OCI-LY1 (cell line): ENCODE results near the gene TNNT1.

Source experiments
- H2AFZ ChIP-seq: fragments of 200-600 bp; sonication (generic), shearing (Covaris generic); 2 replicates; pipeline ENCODE4 v1.6.0; 2014; ENCODE audit warnings: antibody characterized with exemption, mild to moderate bottlenecking, low read length
- H3F3A ChIP-seq: fragments of 200-600 bp; sonication (generic), shearing (Covaris generic); 2 replicates; pipeline ENCODE4 v1.6.0; 2014; ENCODE audit warnings: mild to moderate bottlenecking, antibody characterized with exemption, low read length, moderate library complexity; ENCODE audit not compliant: insufficient read depth
- H3K27ac ChIP-seq: fragments of 200-600 bp; sonication (generic); 2 replicates; pipeline ENCODE4 v1.5.1; 2014; ENCODE audit warnings: low read length, mixed run types, mild to moderate bottlenecking, low read depth; ENCODE audit not compliant: poor library complexity, severe bottlenecking
- H3K27me3 ChIP-seq: fragments of 200-600 bp; sonication (generic); 2 replicates; pipeline ENCODE4 v1.6.0; 2014; ENCODE audit warnings: antibody characterized with exemption, mild to moderate bottlenecking, low read length, moderate library complexity; ENCODE audit not compliant: insufficient read depth
- H3K36me3 ChIP-seq: fragments of 200-600 bp; sonication (generic); 2 replicates; pipeline ENCODE4 v1.6.1; 2014; ENCODE audit warnings: mild to moderate bottlenecking, antibody characterized with exemption, low read length, moderate library complexity, mixed read lengths; ENCODE audit not compliant: insufficient read depth
- H3K4me1 ChIP-seq: fragments of 200-600 bp; sonication (generic); 2 replicates; pipeline ENCODE4 v1.5.1; 2014; ENCODE audit warnings: mild to moderate bottlenecking, low read length, moderate library complexity; ENCODE audit not compliant: insufficient read depth, severe bottlenecking
- H3K4me2 ChIP-seq: fragments of 200-600 bp; sonication (generic), shearing (Covaris generic); 2 replicates; pipeline ENCODE4 v1.6.1; 2014; ENCODE audit warnings: low read length
- H3K4me3 ChIP-seq: fragments of 200-600 bp; sonication (generic); 2 replicates; pipeline ENCODE4 v1.5.1; 2014; ENCODE audit warnings: low read length, low read depth, mild to moderate bottlenecking, mixed read lengths; ENCODE audit not compliant: poor library complexity, severe bottlenecking
- H3K79me2 ChIP-seq: fragments of 200-600 bp; shearing (Covaris generic); 2 replicates; pipeline ENCODE4 v1.6.1; 2016; ENCODE audit warnings: mixed run types, low read length, mixed read lengths; ENCODE audit not compliant: insufficient read depth
- H3K9ac ChIP-seq: fragments of 200-600 bp; sonication (generic), shearing (Covaris generic); 2 replicates; pipeline ENCODE4 v1.6.1; 2014; ENCODE audit warnings: mild to moderate bottlenecking, low read length, mixed read lengths
- H3K9me2 ChIP-seq: fragments of 200-600 bp; sonication (generic), shearing (Covaris generic); 2 replicates; pipeline ENCODE4 v1.6.1; 2014; ENCODE audit warnings: low read depth, mild to moderate bottlenecking, low read length, mixed read lengths
- H3K9me3 ChIP-seq: fragments of 200-600 bp; shearing (Covaris generic); 2 replicates; pipeline ENCODE4 v1.6.1; 2014; ENCODE audit warnings: low read length, mixed read lengths
- H4K20me1 ChIP-seq: fragments of 200-600 bp; sonication (generic), shearing (Covaris generic); 2 replicates; pipeline ENCODE4 v1.6.0; 2016; ENCODE audit warnings: mild to moderate bottlenecking, low read length; ENCODE audit not compliant: insufficient read depth
- CTCF ChIP-seq: fragments of 200-600 bp; sonication (generic), shearing (Covaris generic); IDR thresholded peaks from 2 replicates; pipeline ENCODE4 v1.5.1; 2017; ENCODE audit warnings: mild to moderate bottlenecking, antibody characterized with exemption, low read length, moderate library complexity, mixed read lengths
- EZH2 ChIP-seq: fragments of 200-600 bp; sonication (generic), shearing (Covaris generic); IDR thresholded peaks from 2 replicates; pipeline ENCODE4 v1.8.0; 2017; ENCODE audit warnings: borderline replicate concordance, mixed run types, mild to moderate bottlenecking, antibody characterized with exemption, low read length, moderate library complexity, mixed read lengths

The TNNT1 gene

DNA sequence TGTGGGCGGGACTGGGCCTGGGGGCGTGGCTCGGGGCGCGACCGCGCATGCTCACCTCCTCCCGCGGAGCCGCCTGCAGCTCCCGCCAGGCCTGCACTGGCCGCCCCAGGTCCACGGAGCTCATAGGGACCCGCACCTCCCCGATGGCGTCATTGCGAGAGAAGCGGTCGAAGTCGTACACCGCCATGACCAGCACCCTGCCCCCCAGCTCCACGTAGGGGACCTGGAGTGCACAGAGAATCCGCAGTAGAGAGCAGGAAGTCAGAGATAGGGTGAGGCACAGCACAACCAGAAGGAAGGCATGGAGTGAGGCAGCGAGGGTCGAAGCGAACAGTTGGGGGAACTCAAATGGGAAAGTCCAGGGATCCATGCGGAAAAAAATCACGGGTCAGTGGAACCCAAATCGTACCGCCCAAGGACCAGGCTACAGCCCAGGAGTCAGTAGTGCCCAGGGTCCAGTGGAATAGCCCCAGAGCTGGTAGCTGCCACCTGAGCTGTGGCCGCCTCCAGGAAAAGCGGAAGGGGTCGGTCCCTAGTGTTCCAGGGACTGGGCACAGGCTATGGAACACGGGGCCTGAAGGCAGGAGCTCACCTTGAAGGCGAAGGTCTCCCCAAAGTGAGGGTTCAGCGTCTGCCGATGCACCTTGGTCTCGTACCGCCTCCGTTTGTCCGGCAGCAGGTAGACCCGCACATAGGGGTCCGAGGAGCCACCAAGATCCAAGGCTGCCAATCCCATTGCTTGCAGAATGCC lies 26.3 kb upstream of the TNNT1 start:
- Histone ChIP-seq H3K27ac (no peak overlapping the region), H3K4me1 (peaks cover 16% of the 10 kb centered on the region), H4K20me1 (no peaks in the 10 kb centered on the region), H3K9ac (no peak overlapping the region), H3K4me2 (no peak overlapping the region), H3K9me2 (no peaks in the 10 kb centered on the region), H3K9me3 (no peaks in the 10 kb centered on the region), H3K79me2 (no peaks in the 10 kb centered on the region), H3K27me3 (peaks cover 8% of the 10 kb centered on the region; the same call in 1 of the 2 replicates), H3K4me3 (no peak overlapping the region), H3K36me3 (no peaks in the 10 kb centered on the region), H3F3A (no peaks in the 10 kb centered on the region), H2AFZ (no peak overlapping the region)
- TF ChIP-seq EZH2 = no peak
- TF ChIP-seq CTCF = no peak

GRCh38 chr19:55174425-55175116 lies 25.6 kb upstream of the TNNT1 start:
- Histone ChIP-seq H3K9me3 (no peaks in the 10 kb centered on the region), H3K79me2 (no peaks in the 10 kb centered on the region), H4K20me1 (no peaks in the 10 kb centered on the region), H3K9ac (no peak overlapping the region), H3K9me2 (no peaks in the 10 kb centered on the region), H3K4me2 (peak overlapping the region; percentile 59; the same call in 1 of the 2 replicates), H3K4me3 (no peak overlapping the region), H3K27ac (no peak overlapping the region), H3K36me3 (no peaks in the 10 kb centered on the region), H3K4me1 (peaks cover 10% of the 10 kb centered on the region), H3F3A (no peaks in the 10 kb centered on the region), H3K27me3 (peaks cover 8% of the 10 kb centered on the region; the same call in 1 of the 2 replicates), H2AFZ (no peak overlapping the region)
- TF ChIP-seq CTCF (no peak), EZH2 (no peak)

GRCh38 chr19:55173714-55174409 lies 24.9 kb upstream of the TNNT1 start:
- no peaks in the 10 kb centered on the region for H3K9me3 ChIP-seq
- no peaks in the 10 kb centered on the region for H3K36me3 ChIP-seq
- no peaks in the 10 kb centered on the region for H3K79me2 ChIP-seq
- TF ChIP-seq CTCF (no peak), EZH2 (no peak)
- H3K4me2 ChIP-seq = peak overlapping the region; percentile 59
- H3K27ac ChIP-seq = no peak overlapping the region
- H2AFZ ChIP-seq = no peak overlapping the region
- H3K9ac ChIP-seq = no peak overlapping the region
- no peaks in the 10 kb centered on the region for H3K9me2 ChIP-seq
- H4K20me1 ChIP-seq = no peaks in the 10 kb centered on the region
- no peaks in the 10 kb centered on the region for H3F3A ChIP-seq
- H3K27me3 ChIP-seq = peaks cover 8% of the 10 kb centered on the region; the same call in 1 of the 2 replicates
- peaks cover 5% of the 10 kb centered on the region for H3K4me1 ChIP-seq
- peak overlapping the region; percentile 50 for H3K4me3 ChIP-seq
